ENCODE measurements around the gene ARAP2. TPM values are rescaled to one million over a fixed set of nuclear protein-coding genes. Genes with fewer than 3 reads are reported as not detected.

The ARAP2 gene
- total and polyA plus RNA-seq, 2 donors (not counting 3 experiments of a cell fraction or from before 2014, with no cell fraction given) = not detected

GRCh38 chr4:36254371-36254770, 10.1 kb upstream of the ARAP2 start:
- Histone ChIP-seq H3K36me3 (ENCODE audit: control insufficient read depth in 2 of 2, extremely low read depth in 1 of 2, insufficient read depth in 2 of 2, low read length in 2 of 2) (no peaks in the 10 kb centered on the region), H3K27me3 (ENCODE audit: control insufficient read depth in 2 of 2, insufficient read depth in 2 of 2, low read length in 2 of 2) (no peaks in the 10 kb centered on the region), H3K9ac (replicated peaks; ENCODE audit: extremely low read depth, insufficient read depth, low read length) (no peak overlapping the region), H3K4me2 (ENCODE audit: insufficient read depth, low read length) (no peak overlapping the region), H2AFZ (ENCODE audit: low read depth, low read length) (no peak overlapping the region), H4K20me1 (replicated peaks; ENCODE audit: control insufficient read depth, extremely low read depth, insufficient read depth, low read length) (no peaks in the 10 kb centered on the region), H3K9me3 (replicated peaks; ENCODE audit: control insufficient read depth, insufficient read depth, low read length) (no peaks in the 10 kb centered on the region), H3K79me2 (ENCODE audit: control insufficient read depth, insufficient read depth, low read length) (no peaks in the 10 kb centered on the region), H3K9me1 (replicated peaks; ENCODE audit: control insufficient read depth, extremely low read depth, insufficient read depth, low read length) (no peaks in the 10 kb centered on the region), H3K4me3 (replicated peaks in 1 of 3; ENCODE audit: insufficient read depth in 1 of 3, low read depth in 1 of 3, low read length in 3 of 3) (no peak overlapping the region), H3K27ac (ENCODE audit: insufficient read depth, low read depth, low read length) (no peak overlapping the region), H3K4me1 (ENCODE audit: control insufficient read depth, extremely low read depth, insufficient read depth, low read length) (no peaks in the 10 kb centered on the region)
- intact Hi-C loops (cut with micrococcal nuclease) = no loop called here
- BruUV-seq (replicated peaks) = no TSS peak
- DNase-seq (ENCODE audit: low read depth, low spot score) (no peak), FAIRE-seq (no peak)
- TF ChIP-seq GATA2 (IDR thresholded peaks at IDR 0.05; ENCODE audit: insufficient read depth, insufficient read length, low read depth, low read length) = no peak
- no peak for TF ChIP-seq FOS (IDR thresholded peaks at IDR 0.05; ENCODE audit: borderline replicate concordance, insufficient read depth, low read length)
- no peak for TF ChIP-seq POLR2AphosphoS5 (IDR thresholded peaks at IDR 0.05; ENCODE audit: insufficient read depth, low read depth, low read length)
- TF ChIP-seq MAX (IDR thresholded peaks at IDR 0.05; ENCODE audit: insufficient read depth, insufficient read length) = no peak
- dilution Hi-C loops (cut with MboI; ENCODE audit: extremely low pct_ligation_motif_present, low sequenced_read_pairs) = no loop called here
- ChIA-PET CTCF (no interaction called here), POLR2A (interaction anchor here (0.5 kb wide), 1 partner anchor 62 kb away, joined by 10 read pairs; no protein-coding TSS in a partner anchor)

GRCh38 chr4:36251983-36252382, 7.7 kb upstream of the ARAP2 start:
- no peak overlapping the region for H3K27ac ChIP-seq (ENCODE audit: insufficient read depth, low read depth, low read length)
- no peaks in the 10 kb centered on the region for H3K36me3 ChIP-seq (ENCODE audit: control insufficient read depth in 2 of 2, extremely low read depth in 1 of 2, insufficient read depth in 2 of 2, low read length in 2 of 2)
- H2AFZ ChIP-seq (ENCODE audit: low read depth, low read length) = no peak overlapping the region
- no peak overlapping the region for H3K9ac ChIP-seq (replicated peaks; ENCODE audit: extremely low read depth, insufficient read depth, low read length)
- TF ChIP-seq MYC (IDR thresholded peaks at IDR 0.05; ENCODE audit: low read depth, low read length) = no peak
- CTCF ChIA-PET = no interaction called here
- DNase-seq (ENCODE audit: low read depth, low spot score) = no peak
- BruUV-seq (replicated peaks) = no TSS peak
- no peak overlapping the region for H3K4me2 ChIP-seq (ENCODE audit: insufficient read depth, low read length)
- no peaks in the 10 kb centered on the region for H3K4me1 ChIP-seq (ENCODE audit: control insufficient read depth, extremely low read depth, insufficient read depth, low read length)
- no peaks in the 10 kb centered on the region for H4K20me1 ChIP-seq (replicated peaks; ENCODE audit: control insufficient read depth, extremely low read depth, insufficient read depth, low read length)
- intact Hi-C loops (cut with micrococcal nuclease) = no loop called here
- no peaks in the 10 kb centered on the region for H3K79me2 ChIP-seq (ENCODE audit: control insufficient read depth, insufficient read depth, low read length)
- H3K27me3 ChIP-seq (ENCODE audit: control insufficient read depth in 2 of 2, insufficient read depth in 2 of 2, low read length in 2 of 2) = no peaks in the 10 kb centered on the region
- no peak overlapping the region for H3K4me3 ChIP-seq (replicated peaks in 1 of 3; ENCODE audit: insufficient read depth in 1 of 3, low read depth in 1 of 3, low read length in 3 of 3)
- no peak for FAIRE-seq
- dilution Hi-C loops (cut with MboI; ENCODE audit: extremely low pct_ligation_motif_present, low sequenced_read_pairs) = no loop called here
- POLR2A ChIA-PET = no interaction called here
- H3K9me3 ChIP-seq (replicated peaks; ENCODE audit: control insufficient read depth, insufficient read depth, low read length) = no peaks in the 10 kb centered on the region
- H3K9me1 ChIP-seq (replicated peaks; ENCODE audit: control insufficient read depth, extremely low read depth, insufficient read depth, low read length) = no peaks in the 10 kb centered on the region

Data from endothelial cell of umbilical vein (primary cell).